GM13976 (cell line): ENCODE measurements around the gene POU6F2.
"Not testable (repeated sequence)": the region's sequence is repeated elsewhere in the genome, so short reads cannot be mapped to it uniquely, and the experiment has no call there.

Source experiments
- DNase-seq: peaks from one replicate; pipeline ENCODE4 v3.0.0; 2012; ENCODE audit warnings: low spot score
- CTCF ChIP-seq: IDR thresholded peaks from 2 replicates; pipeline ENCODE4 v1.5.1; 2012; ENCODE audit warnings: borderline replicate concordance, mild to moderate bottlenecking; ENCODE audit not compliant: insufficient read depth; ENCODE audit errors: extremely low read depth, missing control alignments, control extremely low read depth
- in situ Hi-C: fragments of 300-500 bp; cut with MboI; formaldehyde crosslinking; loops from one replicate; pipeline ENCODE4 v1.12.0; 2022; ENCODE audit warnings: low sequenced_read_pairs, mixed read lengths, inconsistent platforms; ENCODE audit not compliant: unreplicated experiment

Gene POU6F2

DNA sequence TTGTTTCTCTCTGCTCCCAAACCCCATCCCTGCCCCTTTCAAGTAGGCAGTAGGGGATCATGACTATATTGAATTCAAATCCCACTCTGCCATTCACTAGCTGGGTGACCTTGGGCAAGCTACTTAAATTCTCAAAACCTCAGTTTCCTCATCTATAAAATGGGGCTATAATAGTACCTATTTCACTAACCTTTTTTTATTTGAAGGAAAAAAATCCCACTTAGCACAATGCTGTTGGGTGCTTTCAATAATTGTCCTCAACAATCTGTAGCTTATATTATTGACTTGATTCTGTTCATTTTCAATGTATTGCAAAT lies 398.1 kb downstream of the POU6F2 start:
- in situ Hi-C loops: no loop called here
- TF ChIP-seq CTCF: no peak
- no peak for DNase-seq

- DNase-seq, in situ Hi-C loops: not testable (repeated sequence)
Observed at GRCh38 chr7:39376881-39377280, 399.2 kb downstream of the POU6F2 start.

GRCh38 chr7:39379416-39379815 lies 401.7 kb downstream of the POU6F2 start:
- in situ Hi-C loops: no loop called here
- no peak for DNase-seq
- no peak for TF ChIP-seq CTCF

DNA sequence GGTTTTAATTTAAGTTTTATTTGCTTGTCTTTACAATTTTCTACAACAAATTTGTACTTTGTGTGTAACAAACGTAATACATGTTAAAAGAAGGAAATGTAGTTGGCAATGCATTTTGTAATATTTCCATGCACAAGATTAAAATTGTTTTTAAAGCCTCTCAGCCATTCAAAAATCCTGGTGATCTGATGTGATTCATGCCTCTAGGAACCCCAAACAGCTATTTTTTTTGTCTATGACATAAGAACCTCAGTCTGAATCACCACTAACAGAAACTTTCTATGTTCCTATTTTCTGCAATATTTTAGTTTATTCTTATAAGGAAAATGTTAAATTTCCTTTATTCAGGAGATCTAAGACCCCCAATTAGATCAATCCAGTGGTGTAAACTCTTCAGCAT lies 405.4 kb downstream of the POU6F2 start:
- in situ Hi-C loops: no loop called here
- TF ChIP-seq CTCF: no peak
- no peak for DNase-seq

- in situ Hi-C loops: no loop called here
- TF ChIP-seq CTCF: no peak
- no peak for DNase-seq
Observed at GRCh38 chr7:39384386-39384785, 406.7 kb downstream of the POU6F2 start.

DNA sequence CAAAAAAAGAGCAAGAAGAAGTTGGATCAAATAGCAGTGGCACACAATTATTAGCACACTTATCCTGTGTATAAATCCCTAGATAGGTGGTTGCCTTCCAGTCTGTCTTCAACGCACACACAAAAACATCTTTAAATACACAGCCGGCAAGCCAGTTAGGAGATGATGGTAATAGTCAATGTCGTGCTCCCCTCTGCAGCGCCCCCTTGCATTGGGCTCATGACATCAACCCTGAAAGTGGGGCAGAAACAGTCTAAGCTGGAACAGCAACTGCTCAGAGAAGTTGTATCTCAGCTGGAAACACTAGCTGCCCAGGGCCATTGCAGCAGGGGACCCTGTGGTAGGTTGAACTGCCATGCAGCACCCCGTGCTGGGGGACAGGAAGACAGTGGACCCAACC lies 409.0 kb downstream of the POU6F2 start:
- TF ChIP-seq CTCF: no peak
- no peak for DNase-seq
- in situ Hi-C loops: no loop called here

DNA sequence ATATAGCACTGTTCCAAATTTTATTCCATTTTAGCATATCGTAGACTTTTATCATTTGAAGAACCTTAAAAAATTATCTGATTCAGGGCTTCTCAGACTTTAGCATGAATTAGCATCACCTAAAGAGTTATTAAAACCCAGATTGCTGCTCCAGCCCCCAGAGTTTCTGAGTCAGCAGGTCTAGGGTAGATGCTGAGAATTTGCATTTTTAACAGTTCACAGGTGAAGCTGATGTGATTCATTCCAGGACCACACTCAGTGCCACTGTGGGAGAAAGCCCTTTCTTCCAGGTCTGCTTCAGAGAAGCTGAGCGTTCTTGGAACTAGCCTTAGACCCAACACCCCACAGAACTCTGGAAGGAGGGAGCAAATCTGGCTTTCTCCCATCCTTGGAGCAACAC lies 414.4 kb downstream of the POU6F2 start:
- in situ Hi-C loops: no loop called here
- no peak for DNase-seq
- TF ChIP-seq CTCF: no peak
